Parathyroid adenoma (tissue), 2 donors: ENCODE measurements around the gene KATNAL1.

Source experiments
- H2AFZ ChIP-seq: fragments of 300-600 bp; sonication (generic); one replicate; pipeline ENCODE4 v1.7.0; 2017; ENCODE audit warnings: antibody characterized with exemption, mild to moderate bottlenecking
- H3K27ac ChIP-seq: fragments of 300-600 bp; sonication (generic); one replicate; pipeline ENCODE4 v1.7.0; 2017
- H3K27me3 ChIP-seq: fragments of 300-600 bp; sonication (generic); one replicate; pipeline ENCODE4 v1.7.0; 2017; ENCODE audit warnings: low read length; ENCODE audit not compliant: control insufficient read depth, insufficient read depth
- H3K36me3 ChIP-seq: fragments of 300-600 bp; sonication (generic); one replicate; pipeline ENCODE4 v1.7.0; 2017; ENCODE audit warnings: low read length; ENCODE audit not compliant: control insufficient read depth, insufficient read depth
- H3K4me1 ChIP-seq: fragments of 300-600 bp; sonication (generic); one replicate; pipeline ENCODE4 v1.7.0; 2017; ENCODE audit warnings: control low read depth
- H3K4me2 ChIP-seq: fragments of 300-600 bp; sonication (generic); one replicate; pipeline ENCODE4 v1.7.0; 2017; ENCODE audit warnings: low read length
- H3K4me3 ChIP-seq: fragments of 300-600 bp; sonication (generic); one replicate; pipeline ENCODE4 v1.7.0; 2017; ENCODE audit warnings: low read depth, low read length
- H3K79me2 ChIP-seq: fragments of 300-600 bp; sonication (generic); one replicate; pipeline ENCODE4 v1.7.0; 2017; ENCODE audit warnings: control low read depth
- H3K9ac ChIP-seq: fragments of 300-600 bp; sonication (generic); one replicate; pipeline ENCODE4 v1.7.0; 2017; ENCODE audit warnings: mild to moderate bottlenecking
- H3K9me3 ChIP-seq: fragments of 300-600 bp; sonication (generic); one replicate; pipeline ENCODE4 v1.7.0; 2017; ENCODE audit warnings: low read length; ENCODE audit not compliant: control insufficient read depth
- TF ChIP-seq, protein P1 (sequence below): fragments of 300-600 bp; sonication (generic); IDR thresholded peaks from one replicate; pipeline ENCODE4 v1.7.0; 2017; ENCODE audit warnings: antibody characterized with exemption, mild to moderate bottlenecking
- donor health status: primary hyperparathyroidism.

Gene KATNAL1

DNA sequence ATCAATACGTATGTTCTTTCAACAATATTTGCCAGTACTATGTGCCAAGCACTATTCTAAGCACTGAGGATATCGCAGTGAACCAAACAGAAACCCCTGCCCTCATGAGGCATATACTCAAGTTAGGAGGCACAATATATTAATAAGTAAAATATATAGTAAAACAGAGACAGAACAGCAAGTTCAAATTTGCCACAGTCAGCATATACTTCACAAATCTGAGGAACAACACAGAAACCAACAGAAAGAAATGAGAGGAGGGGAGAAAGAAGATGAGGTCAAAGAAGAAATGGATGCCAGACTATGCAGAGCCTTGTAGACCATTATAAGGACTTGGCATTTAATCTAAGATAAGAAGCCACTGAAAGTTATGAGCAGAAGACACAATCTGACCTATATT lies 59.9 kb downstream of the KATNAL1 start:
- Histone ChIP-seq H3K27me3 (no peaks in the 10 kb centered on the region), H3K4me3 (no peak overlapping the region), H3K27ac (no peak overlapping the region), H3K9me3 (no peaks in the 10 kb centered on the region), H3K79me2 (no peaks in the 10 kb centered on the region), H2AFZ (no peak overlapping the region), H3K4me2 (no peak overlapping the region), H3K4me1 (no peaks in the 10 kb centered on the region), H3K36me3 (no peaks in the 10 kb centered on the region), H3K9ac (no peak overlapping the region)
- TF ChIP-seq, protein P1, sequence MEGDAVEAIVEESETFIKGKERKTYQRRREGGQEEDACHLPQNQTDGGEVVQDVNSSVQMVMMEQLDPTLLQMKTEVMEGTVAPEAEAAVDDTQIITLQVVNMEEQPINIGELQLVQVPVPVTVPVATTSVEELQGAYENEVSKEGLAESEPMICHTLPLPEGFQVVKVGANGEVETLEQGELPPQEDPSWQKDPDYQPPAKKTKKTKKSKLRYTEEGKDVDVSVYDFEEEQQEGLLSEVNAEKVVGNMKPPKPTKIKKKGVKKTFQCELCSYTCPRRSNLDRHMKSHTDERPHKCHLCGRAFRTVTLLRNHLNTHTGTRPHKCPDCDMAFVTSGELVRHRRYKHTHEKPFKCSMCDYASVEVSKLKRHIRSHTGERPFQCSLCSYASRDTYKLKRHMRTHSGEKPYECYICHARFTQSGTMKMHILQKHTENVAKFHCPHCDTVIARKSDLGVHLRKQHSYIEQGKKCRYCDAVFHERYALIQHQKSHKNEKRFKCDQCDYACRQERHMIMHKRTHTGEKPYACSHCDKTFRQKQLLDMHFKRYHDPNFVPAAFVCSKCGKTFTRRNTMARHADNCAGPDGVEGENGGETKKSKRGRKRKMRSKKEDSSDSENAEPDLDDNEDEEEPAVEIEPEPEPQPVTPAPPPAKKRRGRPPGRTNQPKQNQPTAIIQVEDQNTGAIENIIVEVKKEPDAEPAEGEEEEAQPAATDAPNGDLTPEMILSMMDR, result no peak

DNA sequence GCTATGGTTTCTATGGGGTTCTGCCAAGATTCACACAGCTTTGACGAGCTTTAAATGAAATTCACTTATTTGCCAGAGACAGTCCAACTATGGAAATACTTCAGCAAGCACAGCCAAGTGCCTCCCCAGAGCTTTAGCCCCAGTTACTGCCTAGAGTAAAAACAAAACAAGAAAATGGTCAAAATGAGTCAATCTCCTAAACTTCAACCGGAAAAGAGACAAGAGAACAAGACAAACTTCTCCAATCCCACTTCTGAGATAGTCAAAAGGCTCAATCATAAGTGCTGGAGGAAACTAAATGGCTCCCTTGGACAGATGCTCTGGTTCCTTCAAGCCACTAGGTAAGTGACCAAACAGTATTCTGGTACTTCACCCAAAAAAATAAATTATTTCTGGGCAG lies 65.8 kb downstream of the KATNAL1 start:
- H3K79me2 ChIP-seq, result no peaks in the 10 kb centered on the region
- H3K4me2 ChIP-seq, result no peak overlapping the region
- H2AFZ ChIP-seq, result no peak overlapping the region
- H3K36me3 ChIP-seq, result no peaks in the 10 kb centered on the region
- no peak overlapping the region for H3K27ac ChIP-seq
- H3K4me1 ChIP-seq, result no peaks in the 10 kb centered on the region
- TF ChIP-seq, protein P1, result no peak
- no peaks in the 10 kb centered on the region for H3K9me3 ChIP-seq
- no peaks in the 10 kb centered on the region for H3K27me3 ChIP-seq
- H3K4me3 ChIP-seq, result no peak overlapping the region
- H3K9ac ChIP-seq, result no peak overlapping the region

DNA sequence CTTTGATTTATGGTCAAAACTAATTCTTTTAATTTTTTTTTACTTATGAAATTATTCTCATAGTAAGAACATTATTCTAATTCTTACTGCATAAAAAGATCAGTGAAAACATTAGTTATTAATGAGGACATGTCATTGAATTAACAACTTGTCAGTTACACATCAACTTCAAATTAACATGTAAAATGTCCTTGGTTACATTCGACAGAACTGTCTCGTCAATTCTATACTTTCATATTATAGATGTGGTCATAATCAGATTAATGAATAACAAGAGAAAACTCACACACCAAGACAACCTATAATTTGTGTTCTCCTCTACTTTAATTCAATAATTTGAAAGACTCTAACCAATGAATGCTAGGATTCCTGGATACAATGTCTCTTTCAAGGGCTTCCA lies 66.7 kb downstream of the KATNAL1 start:
- Histone ChIP-seq H3K27ac (no peak overlapping the region), H3K36me3 (no peaks in the 10 kb centered on the region), H2AFZ (no peak overlapping the region), H3K27me3 (no peaks in the 10 kb centered on the region), H3K9ac (no peak overlapping the region), H3K4me3 (no peak overlapping the region), H3K9me3 (no peaks in the 10 kb centered on the region), H3K4me2 (no peak overlapping the region), H3K4me1 (no peaks in the 10 kb centered on the region), H3K79me2 (no peaks in the 10 kb centered on the region)
- TF ChIP-seq, protein P1, result no peak

DNA sequence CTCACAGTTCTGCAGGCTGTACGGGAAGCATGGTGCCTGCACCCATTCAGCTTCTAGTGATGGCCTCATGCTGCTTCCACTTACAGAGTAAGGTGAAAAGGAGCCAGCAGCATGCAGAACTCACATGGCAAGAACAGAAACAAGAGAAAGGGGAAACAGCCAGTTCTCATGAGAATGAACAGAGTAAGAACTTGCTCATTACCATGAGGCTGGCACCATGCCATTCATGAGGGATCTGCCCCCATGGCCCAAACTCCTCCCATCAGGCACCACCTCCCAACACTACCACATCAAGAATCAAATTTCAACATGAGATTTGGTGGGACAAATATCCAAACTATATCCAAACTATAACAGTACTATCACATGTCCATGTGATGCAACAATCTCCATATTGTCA lies 72.1 kb downstream of the KATNAL1 start:
- H3K4me1 ChIP-seq, result no peaks in the 10 kb centered on the region
- TF ChIP-seq, protein P1, result no peak
- no peaks in the 10 kb centered on the region for H3K27me3 ChIP-seq
- H3K27ac ChIP-seq, result no peak overlapping the region
- no peak overlapping the region for H3K4me2 ChIP-seq
- H2AFZ ChIP-seq, result no peak overlapping the region
- no peaks in the 10 kb centered on the region for H3K79me2 ChIP-seq
- H3K9ac ChIP-seq, result no peak overlapping the region
- H3K4me3 ChIP-seq, result no peak overlapping the region
- H3K36me3 ChIP-seq, result no peaks in the 10 kb centered on the region
- H3K9me3 ChIP-seq, result no peaks in the 10 kb centered on the region

DNA sequence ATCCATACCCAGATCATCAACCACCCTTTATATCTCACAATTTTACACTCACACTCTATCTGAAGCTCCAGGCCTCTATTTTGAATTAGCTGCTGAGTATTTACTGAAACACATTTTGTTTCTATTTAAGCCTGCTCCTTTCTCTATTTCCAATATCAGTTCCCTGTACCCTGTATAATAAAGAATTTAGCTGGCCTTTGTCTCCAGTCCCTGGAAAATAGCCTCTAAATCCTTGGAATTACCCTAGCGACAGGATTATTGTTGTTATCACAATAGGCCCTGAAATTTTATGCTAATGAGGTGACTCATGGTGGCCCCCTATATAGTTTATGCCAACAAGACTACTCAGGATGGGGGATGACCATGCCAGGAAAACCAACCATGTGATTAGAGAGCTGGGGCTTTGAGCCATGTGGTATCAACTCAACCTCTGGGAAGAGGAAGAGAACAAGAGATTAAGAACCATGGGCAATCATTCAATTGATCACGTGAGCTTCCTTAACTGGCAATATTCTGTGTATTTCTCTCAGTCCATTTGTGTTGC lies 72.7 kb downstream of the KATNAL1 start:
- no peaks in the 10 kb centered on the region for H3K79me2 ChIP-seq

More for the DNA sequence above, 72.7 kb downstream of the KATNAL1 start:
- TF ChIP-seq, protein P1, result no peak
- no peak overlapping the region for H3K4me3 ChIP-seq
- H3K9me3 ChIP-seq, result no peaks in the 10 kb centered on the region
- H2AFZ ChIP-seq, result no peak overlapping the region
- no peaks in the 10 kb centered on the region for H3K36me3 ChIP-seq
- no peaks in the 10 kb centered on the region for H3K4me1 ChIP-seq
- H3K27ac ChIP-seq, result no peak overlapping the region
- H3K4me2 ChIP-seq, result no peak overlapping the region
- H3K9ac ChIP-seq, result no peak overlapping the region
- H3K27me3 ChIP-seq, result no peaks in the 10 kb centered on the region
